Adrenal gland (tissue), 5 donors: ENCODE data around the gene GLRX.

Source experiments
- CTCF ChIP-seq, 6 experiments: fragments of 450-650 bp in 4 of 6; fragments of 200-600 bp in 2 of 6; sonication (generic) in 1 of 6; IDR thresholded peaks; 1 replicate in 5 of 6; 2 replicates in 1 of 6; pipeline versions ENCODE4 v1.5.1 to v1.8.0; 2016 to 2021; ENCODE audit warnings: antibody characterized with exemption in 6 of 6, mild to moderate bottlenecking in 2 of 6, moderate library complexity in 1 of 6
- POLR2A ChIP-seq, 2 donors: fragments of 450-650 bp; IDR thresholded peaks; one replicate each; pipeline ENCODE4 v1.6.1; 2017; ENCODE audit warnings: antibody characterized with exemption in 2 of 2, mild to moderate bottlenecking in 2 of 2, moderate library complexity in 1 of 2
- donor health status: DM: no; HTN: no; CAD: no.

DNA sequence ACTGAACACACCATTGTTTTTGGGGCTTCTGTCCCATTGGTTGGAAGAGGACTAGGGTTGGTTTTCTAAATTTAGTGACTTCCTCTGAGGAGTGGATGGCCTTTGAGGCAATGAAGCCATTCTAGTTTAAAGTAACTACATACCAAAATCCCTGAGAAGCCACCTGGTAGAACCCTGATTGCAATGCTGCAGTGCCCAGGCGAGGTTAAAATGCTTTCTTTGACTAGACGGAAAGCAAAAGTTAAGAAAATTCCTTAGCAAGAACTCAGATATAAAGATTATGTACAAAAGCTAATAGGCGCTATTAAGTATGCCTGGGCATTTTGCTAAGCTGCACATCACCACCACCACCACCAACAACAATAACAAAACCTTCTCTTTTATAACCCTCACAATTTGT, 20.6 kb downstream of the GLRX start:
- TF ChIP-seq POLR2A (IDR thresholded peaks at IDR 0.05) (no peak), CTCF (IDR thresholded peaks at IDR 0.05) (no peak)
